Esophagus muscularis mucosa (tissue), 3 donors: ENCODE data around the gene SDF4.

Source experiments
- CTCF ChIP-seq, 3 experiments: fragments of 200-600 bp in 2 of 3; fragments of 450-650 bp in 1 of 3; sonication (generic) in 2 of 3; IDR thresholded peaks; one replicate each; pipeline ENCODE4 v1.5.1; 2017 to 2019; ENCODE audit warnings: antibody characterized with exemption in 3 of 3, mild to moderate bottlenecking in 2 of 3, moderate library complexity in 1 of 3
- EP300 ChIP-seq: sonication (generic); formaldehyde crosslinking; IDR thresholded peaks from one replicate; pipeline ENCODE4 v1.6.1; 2017; ENCODE audit warnings: antibody characterized with exemption

GRCh38 chr1:1206376-1206965 lies 25.3 kb downstream of the SDF4 start, which contains the start of gene TNFRSF18:
- TF ChIP-seq CTCF (IDR thresholded peaks at IDR 0.05) (no peak), EP300 (no peak)
